Measurements from ENCODE around the gene NLGN2.
A peak's percentile ranks its signal among the peaks of the same experiment; 100 is the strongest.

Gene NLGN2

DNA sequence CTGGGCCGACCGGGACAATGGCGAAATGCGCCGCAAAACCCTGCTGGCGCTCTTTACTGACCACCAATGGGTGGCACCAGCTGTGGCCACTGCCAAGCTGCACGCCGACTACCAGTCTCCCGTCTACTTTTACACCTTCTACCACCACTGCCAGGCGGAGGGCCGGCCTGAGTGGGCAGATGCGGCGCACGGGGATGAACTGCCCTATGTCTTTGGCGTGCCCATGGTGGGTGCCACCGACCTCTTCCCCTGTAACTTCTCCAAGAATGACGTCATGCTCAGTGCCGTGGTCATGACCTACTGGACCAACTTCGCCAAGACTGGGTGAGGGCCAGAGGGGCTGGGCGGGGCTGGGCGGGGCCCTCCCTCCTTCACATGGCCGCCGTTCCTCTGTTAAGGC is 8.1 kb downstream of the NLGN2 start:
- DNase-seq = no peak

DNA sequence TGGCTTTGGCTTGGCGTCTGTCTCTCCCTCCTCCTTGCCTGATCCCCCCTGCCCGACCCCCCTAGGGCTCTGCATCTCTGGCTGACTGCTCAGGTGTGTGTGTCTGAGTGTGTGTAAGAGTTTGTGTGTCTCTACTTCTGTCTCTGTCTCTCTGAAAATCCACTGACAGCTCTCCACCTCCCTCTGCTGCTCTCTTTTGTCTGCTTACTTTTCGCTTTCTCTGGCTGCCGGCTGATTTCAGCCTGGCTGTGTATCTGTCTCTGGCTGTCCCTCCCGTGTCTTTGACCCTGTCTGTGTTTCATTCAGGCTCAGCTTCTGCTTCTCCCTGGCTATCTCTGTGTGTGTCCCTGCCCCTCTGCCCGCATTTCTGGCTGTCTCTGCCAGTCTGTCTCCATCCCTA is 8.7 kb downstream of the NLGN2 start:
- no peak for DNase-seq

DNA sequence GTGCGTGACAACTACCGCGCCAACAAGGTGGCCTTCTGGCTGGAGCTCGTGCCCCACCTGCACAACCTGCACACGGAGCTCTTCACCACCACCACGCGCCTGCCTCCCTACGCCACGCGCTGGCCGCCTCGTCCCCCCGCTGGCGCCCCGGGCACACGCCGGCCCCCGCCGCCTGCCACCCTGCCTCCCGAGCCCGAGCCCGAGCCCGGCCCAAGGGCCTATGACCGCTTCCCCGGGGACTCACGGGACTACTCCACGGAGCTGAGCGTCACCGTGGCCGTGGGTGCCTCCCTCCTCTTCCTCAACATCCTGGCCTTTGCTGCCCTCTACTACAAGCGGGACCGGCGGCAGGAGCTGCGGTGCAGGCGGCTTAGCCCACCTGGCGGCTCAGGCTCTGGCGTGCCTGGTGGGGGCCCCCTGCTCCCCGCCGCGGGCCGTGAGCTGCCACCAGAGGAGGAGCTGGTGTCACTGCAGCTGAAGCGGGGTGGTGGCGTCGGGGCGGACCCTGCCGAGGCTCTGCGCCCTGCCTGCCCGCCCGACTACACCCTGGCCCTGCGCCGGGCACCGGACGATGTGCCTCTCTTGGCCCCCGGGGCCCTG is 9.5 kb downstream of the NLGN2 start:
- no peak for DNase-seq

DNA sequence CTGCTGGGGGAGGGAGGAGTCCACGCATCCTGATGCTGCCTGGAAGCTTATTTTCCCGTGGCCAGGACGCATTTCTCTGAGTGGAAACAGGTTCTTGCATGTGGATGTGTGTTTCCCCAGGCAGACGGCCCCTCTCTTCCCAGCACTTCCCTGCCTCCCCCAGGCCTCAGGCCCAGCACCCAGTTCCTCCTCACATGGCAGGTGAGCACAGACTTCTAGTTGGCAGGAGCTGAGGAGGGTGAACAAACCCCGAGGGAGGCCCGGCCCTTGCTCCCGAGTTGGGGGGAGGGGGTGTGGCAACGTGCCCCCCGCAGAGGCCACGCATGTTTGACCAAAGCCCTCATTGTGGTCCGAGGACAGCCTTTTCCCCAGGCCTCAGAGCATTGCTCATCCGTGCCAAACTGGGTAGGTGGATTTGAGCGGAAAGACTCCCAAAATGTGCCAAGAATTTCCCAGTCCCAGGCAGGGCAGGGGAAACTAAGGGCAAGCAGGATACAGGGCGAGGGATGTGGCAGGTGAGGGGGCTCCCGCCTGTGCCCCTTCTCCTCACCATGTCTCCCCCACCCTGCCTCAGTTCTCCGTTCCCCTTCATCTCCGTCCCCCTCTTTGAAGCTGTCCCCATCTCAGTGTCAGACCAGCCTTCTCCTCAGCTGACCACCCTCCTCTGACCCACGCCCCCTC is 11.0 kb downstream of the NLGN2 start:
- DNase-seq = no peak

DNA sequence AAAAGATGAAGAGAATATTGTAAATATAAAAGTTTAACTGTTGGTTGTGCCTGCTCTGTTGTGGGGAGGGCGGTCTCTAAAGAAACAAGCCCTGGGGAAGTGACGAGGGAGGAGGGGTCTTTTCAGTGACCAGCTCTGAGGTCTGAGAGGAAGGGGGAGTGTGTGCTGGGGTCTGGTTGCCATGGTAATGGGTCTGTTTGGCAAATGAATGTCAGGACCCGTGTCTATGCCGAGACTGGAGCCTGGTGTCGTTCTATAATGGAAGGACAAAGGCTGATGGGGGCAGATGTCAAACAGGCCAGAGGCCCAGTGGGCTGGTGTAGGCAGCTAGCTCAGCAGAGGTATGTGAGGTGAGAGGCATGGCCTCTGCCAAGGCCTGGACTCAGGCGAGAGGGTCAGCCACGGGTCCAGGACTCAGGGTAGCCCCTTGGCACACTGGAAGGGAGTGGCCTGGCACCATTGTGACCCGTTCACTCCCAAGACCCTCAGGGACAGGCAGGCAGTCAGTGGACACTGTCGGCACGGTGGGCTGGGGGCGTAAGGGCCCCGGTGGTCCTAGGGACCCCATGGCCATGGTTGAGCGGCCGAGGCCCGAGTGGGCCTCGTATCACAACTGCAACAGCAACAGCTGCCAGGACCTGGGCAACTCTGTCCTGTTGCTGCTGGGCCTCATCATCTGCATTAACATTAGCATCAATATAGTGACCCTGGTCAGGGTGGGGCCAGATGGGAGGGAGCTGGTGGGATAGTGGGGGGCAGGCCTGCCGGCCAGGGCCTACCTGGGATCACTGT is 12.4 kb downstream of the NLGN2 start, which contains the start of gene SPEM1:
TSS of gene SPEM1 (plus strand) at position 506 of the 792 bp plus-strand sequence. CDS start at position 567, 61 bp downstream.
- no peak for DNase-seq

DNA sequence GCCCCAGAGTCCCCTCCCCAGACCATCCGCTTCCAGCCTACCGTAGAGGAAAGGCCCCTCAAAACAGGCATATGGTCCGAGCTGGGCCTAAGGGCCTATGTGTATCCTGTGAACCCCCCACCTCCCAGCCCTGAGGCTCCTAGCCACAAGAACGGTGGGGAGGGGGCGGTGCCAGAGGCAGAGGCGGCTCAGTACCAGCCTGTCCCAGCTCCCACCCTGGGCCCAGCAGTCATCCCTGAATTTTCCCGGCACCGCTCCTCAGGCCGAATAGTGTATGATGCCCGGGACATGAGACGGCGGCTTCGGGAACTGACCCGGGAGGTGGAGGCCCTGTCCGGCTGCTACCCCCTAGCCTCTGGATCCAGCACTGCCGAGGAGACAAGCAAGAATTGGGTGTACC is 13.5 kb downstream of the NLGN2 start:
- DNase-seq = no peak

DNA sequence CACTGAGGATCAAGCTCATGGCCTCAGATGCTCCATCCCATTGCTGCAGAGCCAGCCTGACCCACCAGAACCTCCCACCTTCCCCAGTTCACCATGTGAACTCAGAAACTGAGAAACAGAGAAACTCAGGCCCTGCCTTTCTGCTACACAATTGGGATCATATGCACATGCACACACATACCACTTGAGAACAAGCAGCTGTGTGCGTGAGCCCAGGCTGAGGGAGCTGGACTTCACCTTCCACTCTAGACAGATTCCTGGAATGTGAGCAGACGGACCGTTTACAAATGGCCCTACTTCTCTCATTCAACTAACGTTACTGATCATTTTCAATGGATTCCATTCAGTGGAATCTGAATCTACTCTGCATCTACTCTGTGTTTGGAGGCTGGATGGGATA is 16.0 kb downstream of the NLGN2 start:
- no peak for DNase-seq

DNA sequence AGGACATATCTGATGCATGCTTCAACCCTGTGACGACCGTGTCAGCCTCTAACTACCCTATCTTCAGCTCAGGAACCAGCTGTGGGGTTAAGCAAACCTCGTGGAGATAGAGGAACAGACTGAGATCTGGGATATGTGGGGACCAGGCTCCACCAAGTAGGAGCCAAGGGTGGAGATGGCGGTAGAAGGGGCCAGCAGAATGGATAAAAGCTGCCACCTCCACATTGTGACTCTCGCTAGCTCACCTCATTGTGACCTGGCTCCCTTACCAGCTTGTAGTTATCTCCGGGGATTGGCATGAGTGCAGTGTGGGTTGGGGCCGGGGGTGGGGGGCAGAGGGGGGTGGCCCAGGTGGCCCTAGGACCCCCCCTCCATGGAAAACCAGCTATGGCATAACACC is 17.7 kb downstream of the NLGN2 start, which contains the start of gene SPEM2:
TSS of gene SPEM2 (plus strand) at position 301 of the 400 bp plus-strand sequence. CDS start at position 374, 73 bp downstream.
- no peak for DNase-seq

DNA sequence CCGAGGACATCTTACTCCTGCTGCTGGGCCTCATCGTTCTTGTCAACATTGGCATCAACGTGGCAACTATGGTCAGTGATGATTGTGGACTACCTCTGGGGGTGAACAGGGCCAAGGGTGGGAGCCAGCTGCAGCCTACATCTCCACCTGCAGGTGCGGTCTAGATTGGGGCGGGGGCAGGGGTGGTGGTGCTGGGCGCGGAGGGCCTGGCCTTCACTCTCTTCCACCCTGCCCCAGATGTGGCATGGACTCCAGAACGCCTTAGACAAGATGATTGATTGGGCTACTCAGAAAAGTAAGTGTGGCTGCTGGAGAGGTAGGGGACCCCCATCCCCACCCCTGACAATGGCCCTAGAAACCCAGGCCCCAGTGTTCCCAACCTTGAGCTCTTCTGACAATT is 18.1 kb downstream of the NLGN2 start:
- DNase-seq = no peak

DNA sequence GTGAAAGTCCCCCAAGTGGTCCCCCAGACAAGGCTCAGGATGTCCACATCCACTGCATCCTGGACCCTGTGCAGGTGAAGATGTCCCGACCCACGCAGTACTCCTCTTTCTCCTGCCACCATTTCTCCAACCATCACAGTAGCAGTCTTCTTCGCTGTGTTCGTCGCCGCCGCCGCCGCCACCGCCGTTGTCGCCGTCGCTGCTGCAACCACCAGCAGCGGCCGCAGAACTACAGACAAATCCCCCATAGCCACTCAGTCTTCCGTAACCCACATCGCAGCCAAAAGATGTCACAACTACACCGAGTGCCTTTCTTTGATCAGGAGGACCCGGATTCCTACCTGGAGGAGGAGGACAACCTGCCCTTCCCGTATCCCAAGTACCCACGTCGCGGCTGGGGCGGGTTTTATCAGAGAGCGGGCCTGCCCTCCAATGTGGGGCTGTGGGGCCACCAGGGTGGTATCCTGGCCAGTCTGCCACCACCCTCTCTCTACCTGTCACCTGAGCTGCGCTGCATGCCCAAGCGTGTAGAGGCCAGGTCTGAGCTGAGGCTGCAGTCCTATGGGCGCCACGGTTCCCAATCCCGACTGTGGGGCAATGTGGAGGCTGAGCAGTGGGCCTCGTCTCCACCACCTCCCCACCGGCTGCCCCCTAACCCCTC is 18.7 kb downstream of the NLGN2 start:
- no peak for DNase-seq

DNA sequence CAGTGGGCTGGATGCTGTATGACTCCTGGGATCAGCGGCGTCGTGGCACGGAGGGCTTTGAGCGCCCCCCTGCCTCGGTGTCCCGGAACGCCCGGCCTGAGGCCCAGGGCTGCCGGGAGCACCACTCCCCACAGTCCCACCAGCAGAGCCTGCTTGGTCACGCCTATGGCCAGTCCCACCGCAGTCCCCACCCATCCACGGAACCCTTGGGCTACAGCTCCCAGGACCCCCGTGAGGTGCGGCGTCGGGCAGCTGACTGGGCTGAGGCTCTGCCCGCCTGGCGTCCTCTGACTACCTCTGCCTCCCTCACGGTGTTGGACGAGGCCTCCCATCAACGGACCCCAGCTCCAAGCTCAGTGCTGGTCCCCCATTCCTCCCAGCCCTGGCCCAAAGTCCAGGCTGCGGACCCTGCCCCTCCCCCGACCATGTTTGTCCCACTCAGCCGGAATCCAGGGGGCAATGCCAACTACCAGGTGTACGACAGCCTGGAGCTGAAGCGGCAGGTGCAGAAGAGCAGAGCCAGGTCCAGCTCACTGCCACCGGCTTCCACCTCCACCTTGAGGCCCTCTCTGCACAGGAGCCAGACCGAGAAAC is 19.3 kb downstream of the NLGN2 start:
- DNase-seq = no peak

DNA sequence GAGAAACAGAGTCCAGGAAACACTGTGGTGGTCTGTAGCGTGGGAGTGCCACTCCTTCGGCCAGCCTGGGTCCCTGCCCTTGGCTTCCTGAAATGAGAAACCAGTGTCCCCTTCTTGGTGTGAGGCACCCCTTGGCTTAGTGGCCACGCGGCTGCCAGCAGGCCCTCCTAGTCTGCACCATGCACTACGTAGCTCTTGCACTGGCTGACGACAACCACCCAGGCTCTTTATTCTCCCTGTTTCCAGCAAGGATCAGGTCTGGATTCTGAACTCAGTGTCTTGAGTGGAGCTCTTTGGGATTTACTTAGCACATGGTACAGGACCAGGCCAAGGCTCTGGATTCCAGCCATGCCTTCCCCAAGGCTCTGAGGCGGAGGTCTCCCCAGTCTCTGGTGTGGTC is 19.9 kb downstream of the NLGN2 start:
- no peak for DNase-seq

DNA sequence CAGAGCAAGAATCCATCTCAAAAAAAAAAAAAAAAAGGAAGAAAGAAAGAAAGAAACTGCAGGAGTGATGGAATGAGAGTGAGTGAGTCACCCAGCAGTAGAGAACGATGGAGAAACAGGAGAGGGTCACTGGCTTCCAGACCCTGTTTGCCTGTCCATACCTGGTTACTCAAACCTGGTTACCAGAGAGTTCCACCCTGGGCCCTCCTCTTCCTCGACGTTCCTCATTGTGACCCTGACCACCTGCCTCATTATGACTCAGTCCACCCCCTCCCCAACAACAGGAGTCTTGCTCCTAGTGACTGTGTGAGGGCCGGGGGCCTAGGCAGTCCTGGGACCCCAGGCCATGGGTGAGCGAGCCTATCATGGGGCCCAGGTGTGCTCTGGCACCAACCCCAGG is 20.9 kb downstream of the NLGN2 start, which contains the start of gene SPEM3:
TSS of gene SPEM3 (plus strand) at position 301 of the 400 bp plus-strand sequence. CDS start at position 347, 46 bp downstream.
- DNase-seq = no peak

DNA sequence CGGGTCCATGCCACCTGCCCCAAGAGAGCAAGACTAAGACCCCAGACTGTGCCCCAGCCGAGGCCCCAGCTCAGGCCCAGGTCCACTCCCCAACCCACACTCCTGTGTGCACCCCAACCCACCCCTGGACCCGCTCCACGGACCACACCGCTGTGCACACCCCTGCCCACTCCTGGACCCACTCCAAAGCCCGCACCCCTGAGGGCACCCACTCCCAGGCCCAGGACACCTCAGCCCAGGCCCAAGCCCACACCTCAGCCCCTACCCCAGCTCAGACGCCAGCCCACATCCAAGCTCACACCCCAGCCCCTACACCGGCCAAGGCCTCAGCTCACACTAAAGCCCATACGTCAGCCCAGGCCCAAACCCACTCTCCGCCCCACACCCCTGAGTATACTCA is 22.1 kb downstream of the NLGN2 start:
- DNase-seq = no peak

DNA sequence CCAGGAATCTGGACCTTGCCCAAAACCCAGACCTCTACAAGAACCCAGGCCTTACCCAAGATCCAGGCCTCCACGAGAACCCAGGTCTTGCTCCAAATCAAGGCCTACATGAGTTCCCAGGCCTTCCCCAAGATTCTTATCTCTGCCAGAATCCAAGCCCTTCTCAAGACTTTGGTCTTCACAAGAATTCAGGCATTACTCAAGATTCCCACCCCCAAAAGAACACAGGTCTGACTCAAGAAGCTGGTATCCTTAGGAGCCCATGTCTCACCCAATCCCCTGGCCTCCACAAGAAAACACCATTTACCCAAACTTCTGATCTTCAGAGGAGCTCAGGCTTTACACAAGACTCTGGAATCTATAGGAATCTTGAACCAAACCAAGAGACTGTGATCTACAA is 23.6 kb downstream of the NLGN2 start:
- DNase-seq = no peak

DNA sequence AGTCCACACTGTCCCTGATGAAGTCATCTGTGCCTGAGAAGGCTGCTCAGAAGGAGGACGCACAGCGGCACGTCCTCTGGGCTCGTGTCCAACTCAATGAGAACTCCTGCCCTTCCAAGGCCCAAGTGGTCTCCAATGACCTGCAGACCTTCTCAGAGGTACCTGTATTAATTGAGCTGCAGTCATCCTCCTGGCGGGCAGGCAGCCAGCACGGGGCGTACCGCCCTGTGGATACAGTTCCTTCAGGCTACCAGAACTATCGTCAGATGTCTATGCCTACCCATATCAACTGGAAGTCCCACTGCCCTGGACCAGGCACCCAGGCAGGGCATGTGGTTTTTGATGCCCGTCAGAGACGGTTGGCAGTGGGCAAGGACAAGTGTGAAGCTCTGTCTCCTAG is 24.7 kb downstream of the NLGN2 start:
- DNase-seq = no peak

DNA sequence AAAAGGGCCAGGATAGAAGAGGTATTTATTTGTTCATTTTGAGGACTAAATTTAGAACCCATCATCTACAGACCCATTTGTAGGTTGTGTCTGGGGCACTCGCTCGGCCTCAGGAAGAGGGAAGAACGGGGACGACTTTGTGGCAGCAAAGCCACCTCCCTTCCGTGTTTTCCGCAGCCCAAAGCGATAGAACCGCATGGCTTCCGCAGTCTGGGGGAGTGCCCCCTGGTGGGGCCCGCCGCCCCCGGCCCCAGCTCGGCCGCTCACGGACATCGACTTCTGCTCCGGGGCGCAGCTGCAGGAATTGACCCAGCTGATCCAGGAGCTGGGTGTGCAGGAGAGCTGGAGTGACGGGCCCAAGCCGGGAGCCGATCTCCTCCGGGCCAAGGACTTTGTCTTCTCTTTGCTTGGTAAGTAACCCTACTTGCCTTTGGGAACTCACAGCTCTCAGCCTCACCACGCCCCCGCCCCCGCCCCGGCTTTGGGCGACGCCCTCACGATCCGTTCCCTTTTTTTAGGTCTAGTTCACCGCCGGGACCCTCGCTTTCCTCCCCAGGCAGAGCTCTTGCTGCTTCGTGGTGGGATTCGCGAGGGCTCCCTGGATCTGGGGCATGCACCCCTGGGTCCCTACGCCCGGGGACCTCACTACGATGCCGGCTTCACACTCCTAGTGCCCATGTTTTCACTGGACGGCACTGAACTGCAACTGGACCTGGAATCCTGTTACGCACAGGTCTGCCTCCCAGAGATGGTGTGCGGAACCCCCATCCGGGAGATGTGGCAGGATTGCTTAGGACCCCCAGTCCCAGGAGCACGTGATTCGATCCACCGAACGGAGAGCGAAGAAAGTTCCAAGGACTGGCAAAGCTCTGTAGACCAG is 28.3 kb downstream of the NLGN2 start:
- DNase-seq = peak; percentile 76

DNA sequence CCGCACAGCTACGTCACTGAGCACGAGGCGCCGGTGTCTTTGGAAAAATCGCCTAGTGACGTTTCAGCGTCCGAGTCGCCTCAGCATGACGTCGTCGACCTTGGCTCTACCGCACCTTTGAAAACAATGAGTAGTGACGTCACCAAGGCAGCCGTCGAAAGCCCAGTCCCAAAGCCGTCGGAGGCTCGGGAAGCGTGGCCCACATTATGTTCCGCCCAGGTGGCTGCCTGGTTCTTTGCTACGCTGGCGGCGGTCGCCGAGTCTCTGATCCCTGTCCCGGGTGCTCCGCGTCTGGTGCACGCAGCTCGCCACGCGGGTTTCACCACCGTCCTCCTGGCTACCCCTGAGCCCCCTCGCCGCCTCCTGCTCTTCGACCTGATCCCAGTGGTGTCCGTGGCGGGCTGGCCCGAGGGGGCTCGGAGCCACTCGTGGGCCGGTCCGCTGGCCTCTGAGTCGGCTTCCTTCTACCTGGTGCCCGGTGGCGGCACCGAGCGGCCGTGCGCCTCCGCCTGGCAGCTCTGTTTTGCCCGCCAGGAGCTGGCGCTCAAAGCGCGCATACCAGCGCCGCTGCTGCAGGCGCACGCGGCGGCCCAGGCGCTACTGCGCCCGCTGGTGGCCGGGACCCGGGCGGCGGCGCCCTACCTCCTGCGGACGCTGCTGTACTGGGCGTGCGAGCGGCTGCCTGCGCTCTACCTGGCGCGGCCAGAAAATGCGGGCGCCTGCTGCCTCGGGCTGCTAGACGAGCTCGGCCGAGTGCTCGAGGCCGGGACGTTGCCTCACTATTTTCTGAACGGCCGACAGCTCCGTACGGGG is 29.1 kb downstream of the NLGN2 start:
- peak; percentile 82 for DNase-seq

DNA sequence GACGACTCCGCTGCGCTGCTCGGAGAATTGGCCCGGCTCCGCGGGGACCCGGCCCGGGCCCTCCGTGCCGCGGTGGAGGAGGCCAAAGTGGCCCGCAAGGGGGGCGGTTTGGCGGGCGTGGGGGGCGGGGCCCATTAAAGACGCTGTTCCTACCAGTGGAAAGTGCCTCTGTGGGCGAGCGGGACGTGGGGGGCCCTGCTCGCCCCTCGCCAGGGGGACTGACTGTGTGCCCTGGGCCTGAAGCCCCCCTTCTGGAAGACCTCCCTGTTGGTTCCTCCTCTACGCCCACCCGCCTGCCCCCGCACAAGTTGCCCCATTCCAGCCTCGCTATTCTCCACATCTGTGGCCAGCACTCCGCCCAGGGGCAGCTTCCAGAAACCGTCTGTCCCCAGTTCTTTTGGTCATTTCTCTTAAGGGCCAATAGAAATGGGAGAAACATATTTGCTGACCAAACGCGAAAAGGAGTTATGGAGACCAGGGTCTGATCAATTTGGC is 29.8 kb downstream of the NLGN2 start:
- no peak for DNase-seq

DNA sequence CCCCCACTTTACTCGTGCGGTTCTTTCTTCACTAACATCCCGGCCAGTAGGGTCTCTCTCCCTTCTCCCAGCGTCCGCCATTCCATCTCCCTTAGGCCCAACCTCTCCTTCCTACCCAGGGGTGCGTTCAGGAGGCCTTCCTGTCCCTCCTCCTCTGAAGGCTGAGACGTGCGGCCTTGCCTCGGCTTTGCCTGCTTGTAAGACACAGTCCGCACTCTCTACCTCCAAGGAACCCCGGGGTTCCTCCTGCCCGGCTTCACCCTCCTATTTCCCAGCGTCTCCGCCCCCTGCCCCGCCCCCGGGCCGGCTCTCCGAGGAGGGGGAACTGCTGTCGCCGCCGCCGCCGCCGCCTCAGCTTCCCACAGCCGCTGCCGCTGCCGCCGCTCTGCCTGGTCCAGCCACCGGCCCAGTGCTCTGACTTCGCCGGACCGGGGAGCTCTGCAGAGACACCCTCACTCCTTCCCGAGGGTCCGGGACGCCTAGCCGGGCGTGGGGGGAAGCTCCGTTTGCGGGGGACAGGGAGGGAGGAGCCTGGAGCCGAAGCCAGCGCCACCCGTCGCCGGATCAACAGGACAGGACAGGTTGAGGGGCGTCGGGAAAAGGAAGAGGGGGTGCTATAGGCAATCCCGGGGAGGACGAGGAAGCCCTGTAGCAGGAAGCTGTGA is 30.4 kb downstream of the NLGN2 start:
- DNase-seq = no peak
